Spleen (tissue), 11 donors: ENCODE data around the gene CHRNA9. TPM values are rescaled to one million over a fixed set of nuclear protein-coding genes. Genes with fewer than 3 reads are reported as not detected.

Source experiments
- DNase-seq: peaks from one replicate; pipeline ENCODE4 v3.0.0-alpha.2; 2020
- H3K27ac ChIP-seq, 8 donors: fragments of 200-600 bp; sonication (generic) in 7 of 8; 1 replicate in 4 of 8; 2 replicates in 4 of 8; pipeline versions ENCODE4 v1.5.0 to v1.8.0; 2016 to 2021; ENCODE audit warnings: inconsistent platforms in 4 of 8, mild to moderate bottlenecking in 4 of 8, moderate library complexity in 1 of 8
- H3K27me3 ChIP-seq, 7 donors: fragments of 200-600 bp; sonication (generic) in 6 of 7; replicated peaks in 1 of 7; 1 replicate in 4 of 7; 2 replicates in 3 of 7; pipeline versions ENCODE4 v1.5.0 to v1.8.0; 2016 to 2021; ENCODE audit warnings: inconsistent platforms in 3 of 7, mild to moderate bottlenecking in 1 of 7
- H3K36me3 ChIP-seq, 6 donors: fragments of 200-600 bp; sonication (generic) in 5 of 6; 1 replicate in 4 of 6; 2 replicates in 2 of 6; pipeline versions ENCODE4 v1.5.0 to v1.8.0; 2016 to 2021; ENCODE audit warnings: inconsistent platforms in 2 of 6
- H3K4me1 ChIP-seq, 6 donors: fragments of 200-600 bp; sonication (generic) in 5 of 6; 1 replicate in 3 of 6; 2 replicates in 3 of 6; pipeline versions ENCODE4 v1.5.0 to v1.8.0; 2016 to 2021; ENCODE audit warnings: inconsistent platforms in 3 of 6
- H3K4me3 ChIP-seq, 8 donors: fragments of 200-600 bp; sonication (generic) in 7 of 8; 1 replicate in 4 of 8; 2 replicates in 4 of 8; pipeline versions ENCODE4 v1.5.0 to v1.8.0; 2016 to 2021; ENCODE audit warnings: inconsistent platforms in 4 of 8, mild to moderate bottlenecking in 4 of 8, moderate library complexity in 2 of 8
- H3K9me3 ChIP-seq, 8 donors: fragments of 200-600 bp; sonication (generic) in 7 of 8; 1 replicate in 4 of 8; 2 replicates in 4 of 8; pipeline versions ENCODE4 v1.5.0 to v1.8.0; 2016 to 2021; ENCODE audit warnings: inconsistent platforms in 4 of 8
- CTCF ChIP-seq, 11 experiments: fragments of 200-600 bp in 7 of 11; fragments of 450-650 bp in 4 of 11; sonication (generic) in 4 of 11; IDR thresholded peaks in 8 of 11; conservative IDR thresholded peaks in 3 of 11; 1 replicate in 7 of 11; 2 replicates in 4 of 11; pipeline versions ENCODE4 v1.4.0 to v1.8.0; 2016 to 2021; ENCODE audit warnings: antibody characterized with exemption in 11 of 11, inconsistent platforms in 4 of 11, mild to moderate bottlenecking in 1 of 11
- POLR2A ChIP-seq, 3 donors: fragments of 450-650 bp; IDR thresholded peaks; one replicate each; pipeline ENCODE4 v1.5.1; 2017; ENCODE audit warnings: antibody characterized with exemption in 3 of 3, mild to moderate bottlenecking in 1 of 3
- POLR2AphosphoS5 ChIP-seq, 3 donors: sonication (generic); formaldehyde crosslinking; IDR thresholded peaks; one replicate each; pipeline ENCODE4 v1.5.1; 2017; ENCODE audit warnings: antibody characterized with exemption in 3 of 3
- WGBS, 5 donors: extraction: QIAGEN DNeasy Blood & Tissue Kit in 3 of 5; methylation state at CpG; one replicate each; pipeline versions ENCODE4 v1.1.5 to v1.1.7; 2013 to 2018; 5-methylcytosine and 5-hydroxymethylcytosine counted together
- intact Hi-C: fragments of 100-400 bp; cut with DNase I; formaldehyde crosslinking; loops from one replicate; pipeline ENCODE4 v1.15.0; 2023; ENCODE audit warnings: low total_unique reads
- polyA plus RNA-seq, 3 donors: library from polyadenylated mRNA; stranded (reverse); fragments of 200-250 nt; gene quantifications; one replicate each; pipeline ENCODE4 v1.2.1, GENCODE V29; 2013
- total RNA-seq, 7 donors: library from RNA; depleted of rRNA in 3 of 7; stranded (reverse); fragments of >200 nt in 3 of 7; fragmentation: NEBNext Ultra II Directional in 4 of 7; extraction: Animal tissue kit (Norgen Biotek cat#: 25700) in 4 of 7; gene quantifications; one replicate each; pipeline versions ENCODE4 v1.1.0 to v1.2.1, GENCODE V29; 2016 to 2021
- donor health status: healthy with polysubstance abuse.
- donor health status: DM: no; HTN: no; CAD: no; lungs with moderate emphysema.
- donor health status: DM: no; HTN: no; CAD: no.
- donor health status: Bipolar disorder and iron deficiency.
- donor health status: healthy.
- donor health status: DM: no; HTN: no; CAD: no.
- donor health status: DM: yes; HTN: yes; CAD: no.

The CHRNA9 gene
- total and polyA plus RNA-seq, 10 donors, result 0.03 to 0.11 TPM; not detected in 8

DNA sequence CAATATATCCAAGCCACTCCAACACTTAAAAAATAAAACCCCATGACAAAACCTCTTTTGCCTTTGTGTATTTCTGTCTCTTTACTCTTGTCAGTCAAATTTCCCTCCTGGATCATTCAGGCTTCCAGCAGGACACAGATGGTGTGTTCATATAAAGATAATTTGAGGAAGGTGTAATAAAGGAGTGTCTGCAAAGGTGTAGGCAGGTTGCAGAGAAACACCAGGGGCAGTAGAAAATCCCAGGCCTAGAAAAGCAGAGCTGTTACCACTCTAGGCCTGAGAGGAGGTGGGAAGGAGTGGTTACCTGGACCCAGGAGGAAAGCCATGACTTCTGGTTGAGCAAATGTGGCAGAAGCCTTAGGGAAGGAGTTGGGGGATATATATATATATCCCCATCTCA is 28.8 kb downstream of the CHRNA9 start:
- Histone ChIP-seq H3K27ac (no peak overlapping the region), H3K27me3 (no peaks in the 10 kb centered on the region), H3K36me3 (no peaks in the 10 kb centered on the region), H3K4me3 (no peak overlapping the region), H3K9me3 (peaks cover 0 to 19% (median 7%) of the 10 kb centered on the region in 8 donors), H3K4me1 (no peaks in the 10 kb centered on the region)
- intact Hi-C loops, result no loop called here
- DNase-seq, result no peak
- TF ChIP-seq CTCF (IDR thresholded peaks at IDR 0.05 in 8 of 11, conservative IDR thresholded peaks at IDR 0.05 in 3 of 11) (no peak), POLR2AphosphoS5 (IDR thresholded peaks at IDR 0.05) (no peak), POLR2A (IDR thresholded peaks at IDR 0.05) (no peak)

DNA sequence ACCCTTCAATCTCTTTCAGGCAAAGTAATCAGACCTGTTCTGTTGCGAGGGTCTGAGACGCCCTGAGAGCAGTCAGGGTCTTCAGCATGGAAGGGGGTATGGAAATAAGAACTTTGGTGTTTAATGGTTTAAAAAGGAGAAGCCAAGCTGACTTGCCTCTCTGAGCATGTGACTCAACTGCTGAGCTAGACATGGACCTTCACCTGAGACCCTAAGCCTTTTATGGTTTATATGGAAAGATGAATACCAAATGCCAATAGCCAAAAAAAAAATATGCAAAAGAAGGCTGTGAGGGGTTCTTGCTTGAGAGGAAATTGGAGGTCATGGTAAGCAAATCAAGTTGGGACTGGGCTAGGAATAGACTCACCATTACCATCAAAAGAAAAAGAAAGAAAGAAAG is 30.6 kb downstream of the CHRNA9 start:
- 68 to 89% (median 81%) methylated on average over 2 of the region's 2 CpGs for WGBS, 5 donors
- TF ChIP-seq POLR2A (IDR thresholded peaks at IDR 0.05), result no peak
- no peak for TF ChIP-seq POLR2AphosphoS5 (IDR thresholded peaks at IDR 0.05)
- H3K4me3 ChIP-seq, result no peak overlapping the region

DNA sequence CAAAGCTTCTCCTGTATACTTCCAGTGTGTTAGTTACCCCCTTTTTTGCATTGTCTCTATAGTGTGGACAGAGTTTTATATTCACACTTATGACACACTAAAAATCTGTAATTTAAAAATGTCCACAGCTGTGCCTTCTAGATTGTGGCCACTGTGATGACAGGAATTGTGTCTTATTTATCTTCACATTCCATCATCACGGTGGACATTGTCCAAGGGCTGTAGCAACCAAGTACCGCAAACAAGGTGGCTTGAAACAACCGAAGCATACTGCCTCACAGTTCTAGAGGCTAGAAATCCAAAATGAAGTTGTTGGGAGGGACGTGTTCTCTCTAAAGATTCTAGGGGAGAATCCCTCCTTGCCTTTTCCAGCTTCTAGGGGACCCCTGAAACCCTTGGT is 32.3 kb downstream of the CHRNA9 start:
- intact Hi-C loops, result no loop called here
- Histone ChIP-seq H3K4me3 (no peak overlapping the region), H3K27me3 (no peaks in the 10 kb centered on the region), H3K4me1 (no peaks in the 10 kb centered on the region), H3K27ac (no peak overlapping the region), H3K36me3 (no peaks in the 10 kb centered on the region), H3K9me3 (no peaks in the 10 kb centered on the region)
- 76 to 94% (median 85%) methylated on average over 4 of the region's 4 CpGs for WGBS, 5 donors
- no peak for DNase-seq
- TF ChIP-seq POLR2A (IDR thresholded peaks at IDR 0.05) (no peak), CTCF (IDR thresholded peaks at IDR 0.05 in 8 of 11, conservative IDR thresholded peaks at IDR 0.05 in 3 of 11) (no peak), POLR2AphosphoS5 (IDR thresholded peaks at IDR 0.05) (no peak)

More for the DNA sequence above, 30.6 kb downstream of the CHRNA9 start:
- H3K4me1 ChIP-seq, result no peaks in the 10 kb centered on the region
- no peaks in the 10 kb centered on the region for H3K27me3 ChIP-seq
- H3K27ac ChIP-seq, result no peak overlapping the region
- no peak for DNase-seq
- H3K9me3 ChIP-seq, result peaks cover 0 to 15% (median 7%) of the 10 kb centered on the region in 8 donors
- no peaks in the 10 kb centered on the region for H3K36me3 ChIP-seq
- intact Hi-C loops, result no loop called here

DNA sequence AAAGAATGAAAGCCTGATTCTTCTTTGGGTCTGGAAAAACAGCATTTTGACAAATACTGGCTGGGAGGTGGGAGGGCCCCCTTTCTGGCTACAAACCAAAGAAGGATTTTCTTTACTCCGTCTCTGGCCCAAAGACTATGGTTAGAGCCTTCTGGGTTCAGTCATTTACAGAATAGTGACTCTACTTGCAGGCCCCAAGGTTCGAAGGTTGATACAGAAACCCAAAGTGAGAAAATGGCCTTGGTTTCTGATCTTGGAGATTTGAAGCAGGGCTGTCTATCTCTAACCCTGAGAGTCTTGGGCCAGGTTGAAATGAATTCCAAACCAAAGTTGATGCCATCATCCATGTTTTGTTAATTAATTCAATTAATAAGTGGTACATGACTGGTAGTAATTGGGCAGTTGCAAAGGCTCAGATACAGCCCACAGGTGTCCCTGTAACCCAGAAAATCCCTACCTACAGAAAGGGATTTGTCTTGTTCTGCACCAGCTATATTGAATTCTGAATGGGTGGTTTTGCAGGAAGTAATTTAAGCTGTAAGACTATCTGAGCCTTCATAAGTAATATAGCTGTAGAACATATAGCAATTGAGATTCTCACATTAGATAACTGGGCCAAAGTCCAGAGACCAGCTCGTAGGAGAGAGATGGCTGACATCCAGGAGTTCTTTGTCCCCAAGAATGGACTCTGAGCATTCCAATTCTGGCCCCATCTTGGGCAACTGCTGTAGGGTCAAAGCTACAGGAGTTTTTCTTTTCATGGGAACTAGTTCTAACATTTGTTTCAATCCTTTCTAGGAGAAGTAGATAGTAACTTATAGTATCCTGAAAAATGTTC is 34.5 kb downstream of the CHRNA9 start:
- WGBS, 5 donors, result 60 to 88% (median 81%) methylated on average over 3 of the region's 3 CpGs
- Histone ChIP-seq H3K4me3 (no peak overlapping the region), H3K27ac (no peak overlapping the region), H3K36me3 (no peaks in the 10 kb centered on the region), H3K4me1 (no peaks in the 10 kb centered on the region), H3K9me3 (no peaks in the 10 kb centered on the region), H3K27me3 (no peaks in the 10 kb centered on the region)
- TF ChIP-seq POLR2AphosphoS5 (IDR thresholded peaks at IDR 0.05) (no peak), CTCF (IDR thresholded peaks at IDR 0.05 in 8 of 11, conservative IDR thresholded peaks at IDR 0.05 in 3 of 11) (no peak), POLR2A (IDR thresholded peaks at IDR 0.05) (no peak)
- intact Hi-C loops, result no loop called here
- no peak for DNase-seq
